ENCODE results near the gene ECSCR.

DNA sequence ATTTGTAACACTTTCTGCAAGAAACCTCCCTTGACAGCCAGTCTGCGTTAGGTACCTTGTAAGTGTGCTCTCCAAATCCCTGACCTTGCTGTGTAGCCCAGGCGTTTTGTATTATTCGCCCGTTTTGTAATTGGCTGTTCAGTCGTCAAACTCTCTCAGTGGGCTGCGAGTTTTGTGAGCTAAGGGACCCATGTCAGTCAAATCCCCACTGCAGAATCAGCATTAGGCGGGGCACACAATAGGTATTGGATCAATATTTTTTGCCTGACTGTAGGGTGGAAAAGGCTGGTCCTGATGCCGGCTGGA is 23.9 kb downstream of the ECSCR start:
- TF ChIP-seq, protein P1, sequence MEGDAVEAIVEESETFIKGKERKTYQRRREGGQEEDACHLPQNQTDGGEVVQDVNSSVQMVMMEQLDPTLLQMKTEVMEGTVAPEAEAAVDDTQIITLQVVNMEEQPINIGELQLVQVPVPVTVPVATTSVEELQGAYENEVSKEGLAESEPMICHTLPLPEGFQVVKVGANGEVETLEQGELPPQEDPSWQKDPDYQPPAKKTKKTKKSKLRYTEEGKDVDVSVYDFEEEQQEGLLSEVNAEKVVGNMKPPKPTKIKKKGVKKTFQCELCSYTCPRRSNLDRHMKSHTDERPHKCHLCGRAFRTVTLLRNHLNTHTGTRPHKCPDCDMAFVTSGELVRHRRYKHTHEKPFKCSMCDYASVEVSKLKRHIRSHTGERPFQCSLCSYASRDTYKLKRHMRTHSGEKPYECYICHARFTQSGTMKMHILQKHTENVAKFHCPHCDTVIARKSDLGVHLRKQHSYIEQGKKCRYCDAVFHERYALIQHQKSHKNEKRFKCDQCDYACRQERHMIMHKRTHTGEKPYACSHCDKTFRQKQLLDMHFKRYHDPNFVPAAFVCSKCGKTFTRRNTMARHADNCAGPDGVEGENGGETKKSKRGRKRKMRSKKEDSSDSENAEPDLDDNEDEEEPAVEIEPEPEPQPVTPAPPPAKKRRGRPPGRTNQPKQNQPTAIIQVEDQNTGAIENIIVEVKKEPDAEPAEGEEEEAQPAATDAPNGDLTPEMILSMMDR (conservative IDR thresholded peaks at IDR 0.05 in 1 of 2, IDR thresholded peaks at IDR 0.05 in 1 of 2; ENCODE audit: extremely low read depth in 1 of 2, insufficient read depth in 1 of 2, low read depth in 1 of 2, low read length in 2 of 2), result no peak
- TF ChIP-seq EZH2 (IDR thresholded peaks at IDR 0.05; ENCODE audit: borderline replicate concordance, low read length), result no peak

Data from mammary epithelial cell (primary cell).